Vagina (tissue), 2 donors: ENCODE results near the gene GNAO1. TPM values are rescaled to one million over a fixed set of nuclear protein-coding genes. Genes with fewer than 3 reads are reported as not detected.

Source experiments
- DNase-seq, 2 donors: peaks; one replicate each; pipeline ENCODE4 v3.0.0-alpha.2; 2017; ENCODE audit errors: extremely low spot score in 2 of 2
- H3K27ac ChIP-seq: fragments of 200-600 bp; sonication (generic); one replicate; pipeline ENCODE4 v1.5.1; 2019
- H3K27me3 ChIP-seq: fragments of 200-600 bp; sonication (generic); one replicate; pipeline ENCODE4 v1.5.1; 2019
- H3K36me3 ChIP-seq, 2 donors: fragments of 200-600 bp; sonication (generic); one replicate each; pipeline ENCODE4 v1.5.1; 2017 to 2019
- H3K4me1 ChIP-seq: fragments of 200-600 bp; sonication (generic); one replicate; pipeline ENCODE4 v1.5.1; 2019
- H3K4me3 ChIP-seq, 2 donors: fragments of 200-600 bp; sonication (generic); 1 replicate in 1 of 2; 2 replicates in 1 of 2; pipeline ENCODE4 v1.5.1; 2016 to 2019
- H3K9me3 ChIP-seq: fragments of 200-600 bp; sonication (generic); one replicate; pipeline ENCODE4 v1.5.1; 2019
- POLR2A ChIP-seq, 2 donors: fragments of 450-650 bp; IDR thresholded peaks; one replicate each; pipeline ENCODE4 v1.6.1; 2017; ENCODE audit warnings: antibody characterized with exemption in 2 of 2, mild to moderate bottlenecking in 2 of 2, moderate library complexity in 2 of 2
- POLR2AphosphoS5 ChIP-seq, 2 donors: sonication (generic); formaldehyde crosslinking; IDR thresholded peaks; one replicate each; pipeline ENCODE4 v1.9.0; 2017; ENCODE audit warnings: antibody characterized with exemption in 2 of 2, mild to moderate bottlenecking in 2 of 2, low read depth in 1 of 2; ENCODE audit not compliant: insufficient read depth in 1 of 2
- intact Hi-C: fragments of 100-400 bp; cut with DNase I; formaldehyde crosslinking; loops from one replicate; pipeline ENCODE4 v1.15.1; 2023
- total RNA-seq: library from RNA; depleted of rRNA; stranded (reverse); fragments of >200 nt; gene quantifications from one replicate; pipeline ENCODE4 v1.2.3, GENCODE V29; 2016
- TF ChIP-seq, protein P1 (sequence below), 3 experiments: fragments of 450-650 bp in 2 of 3; fragments of 200-600 bp in 1 of 3; sonication (generic) in 1 of 3; IDR thresholded peaks; one replicate each; pipeline ENCODE4 v1.5.1; 2017 to 2019; ENCODE audit warnings: antibody characterized with exemption in 3 of 3, mild to moderate bottlenecking in 2 of 3, moderate library complexity in 2 of 3

GNAO1 gene
- total RNA-seq, 1 donor from 2014 or later, result 16.2 TPM

DNA sequence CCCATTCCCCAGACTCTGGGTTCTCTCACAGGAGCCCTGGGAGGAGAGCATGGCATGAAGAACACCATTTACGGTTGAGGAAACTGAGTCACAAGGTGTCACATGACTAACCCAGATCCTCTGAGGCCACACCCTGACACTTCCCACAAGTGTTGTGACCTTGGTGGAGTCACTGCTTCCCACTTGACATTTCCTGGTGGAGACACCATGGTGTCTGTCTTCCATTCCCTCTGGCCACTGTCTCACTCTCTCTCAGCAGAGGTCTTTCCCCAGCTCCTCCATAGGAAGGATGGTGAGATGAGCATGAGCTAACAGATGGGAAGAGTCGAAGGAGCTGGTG lies 116.2 kb downstream of the GNAO1 start:
- no peaks in the 10 kb centered on the region for H3K36me3 ChIP-seq
- H3K9me3 ChIP-seq, result no peaks in the 10 kb centered on the region
- no peaks in the 10 kb centered on the region for H3K4me1 ChIP-seq
- TF ChIP-seq, protein P1, sequence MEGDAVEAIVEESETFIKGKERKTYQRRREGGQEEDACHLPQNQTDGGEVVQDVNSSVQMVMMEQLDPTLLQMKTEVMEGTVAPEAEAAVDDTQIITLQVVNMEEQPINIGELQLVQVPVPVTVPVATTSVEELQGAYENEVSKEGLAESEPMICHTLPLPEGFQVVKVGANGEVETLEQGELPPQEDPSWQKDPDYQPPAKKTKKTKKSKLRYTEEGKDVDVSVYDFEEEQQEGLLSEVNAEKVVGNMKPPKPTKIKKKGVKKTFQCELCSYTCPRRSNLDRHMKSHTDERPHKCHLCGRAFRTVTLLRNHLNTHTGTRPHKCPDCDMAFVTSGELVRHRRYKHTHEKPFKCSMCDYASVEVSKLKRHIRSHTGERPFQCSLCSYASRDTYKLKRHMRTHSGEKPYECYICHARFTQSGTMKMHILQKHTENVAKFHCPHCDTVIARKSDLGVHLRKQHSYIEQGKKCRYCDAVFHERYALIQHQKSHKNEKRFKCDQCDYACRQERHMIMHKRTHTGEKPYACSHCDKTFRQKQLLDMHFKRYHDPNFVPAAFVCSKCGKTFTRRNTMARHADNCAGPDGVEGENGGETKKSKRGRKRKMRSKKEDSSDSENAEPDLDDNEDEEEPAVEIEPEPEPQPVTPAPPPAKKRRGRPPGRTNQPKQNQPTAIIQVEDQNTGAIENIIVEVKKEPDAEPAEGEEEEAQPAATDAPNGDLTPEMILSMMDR (IDR thresholded peaks at IDR 0.05), result no peak
- TF ChIP-seq POLR2AphosphoS5 (IDR thresholded peaks at IDR 0.05; ENCODE audit: insufficient read depth in 1 of 2, low read depth in 1 of 2), result no peak
- TF ChIP-seq POLR2A (IDR thresholded peaks at IDR 0.05), result no peak
- H3K27ac ChIP-seq, result no peak overlapping the region
- intact Hi-C loops, result no loop called here
- no peaks in the 10 kb centered on the region for H3K27me3 ChIP-seq
- no peak overlapping the region for H3K4me3 ChIP-seq
- DNase-seq, result no peak

DNA sequence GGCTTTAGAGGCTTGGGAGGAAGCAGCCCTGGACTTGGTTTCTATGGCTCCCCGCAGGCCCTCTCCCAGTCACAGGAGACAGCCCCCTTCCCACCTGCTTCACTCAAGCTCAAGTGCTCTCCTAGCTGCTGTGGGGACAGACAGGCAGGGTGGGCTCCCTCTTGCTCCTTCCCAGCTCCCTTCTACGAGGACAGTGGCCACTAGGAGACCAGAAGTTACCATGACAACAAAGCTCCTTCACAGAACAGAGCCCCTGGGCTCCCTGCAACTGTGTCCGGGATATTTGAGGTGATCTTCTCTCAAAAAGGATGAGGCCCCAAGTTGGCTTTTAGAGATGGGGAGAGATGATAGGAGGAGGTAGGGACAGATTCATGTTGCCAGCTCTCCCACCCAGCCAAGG lies 117.7 kb downstream of the GNAO1 start:
- intact Hi-C loops, result no loop called here
- Histone ChIP-seq H3K27ac (no peak overlapping the region), H3K9me3 (no peaks in the 10 kb centered on the region), H3K4me3 (no peak overlapping the region), H3K27me3 (no peaks in the 10 kb centered on the region), H3K4me1 (no peaks in the 10 kb centered on the region), H3K36me3 (no peaks in the 10 kb centered on the region)
- DNase-seq, result no peak
- TF ChIP-seq, protein P1 (IDR thresholded peaks at IDR 0.05), result no peak
- TF ChIP-seq POLR2AphosphoS5 (IDR thresholded peaks at IDR 0.05; ENCODE audit: insufficient read depth in 1 of 2, low read depth in 1 of 2) (no peak), POLR2A (IDR thresholded peaks at IDR 0.05) (no peak)

DNA sequence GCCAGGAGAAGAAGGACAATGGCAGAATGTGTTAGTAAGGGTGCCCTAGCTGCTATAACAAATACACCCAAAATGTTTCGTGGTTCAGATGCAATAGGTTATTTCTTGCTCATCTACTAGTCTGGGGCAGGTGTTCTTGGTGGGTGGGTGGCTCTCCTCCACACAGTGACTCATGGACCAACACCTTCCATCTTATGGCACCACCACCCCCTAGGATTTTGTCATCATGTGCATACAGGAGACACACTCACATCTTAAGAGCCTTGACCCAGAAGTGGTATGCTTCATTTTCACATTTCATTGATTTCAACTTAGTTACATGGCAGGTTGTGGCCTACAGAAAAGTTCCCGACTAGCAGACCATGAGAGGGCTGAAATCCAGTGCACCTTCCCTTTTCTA lies 119.4 kb downstream of the GNAO1 start:
- H3K4me1 ChIP-seq, result no peaks in the 10 kb centered on the region
- DNase-seq, result no peak
- intact Hi-C loops, result no loop called here
- H3K4me3 ChIP-seq, result no peak overlapping the region
- H3K27me3 ChIP-seq, result no peaks in the 10 kb centered on the region
- TF ChIP-seq, protein P1 (IDR thresholded peaks at IDR 0.05), result no peak
- TF ChIP-seq POLR2AphosphoS5 (IDR thresholded peaks at IDR 0.05; ENCODE audit: insufficient read depth in 1 of 2, low read depth in 1 of 2) (no peak), POLR2A (IDR thresholded peaks at IDR 0.05) (no peak)
- H3K27ac ChIP-seq, result no peak overlapping the region
- no peaks in the 10 kb centered on the region for H3K9me3 ChIP-seq
- no peaks in the 10 kb centered on the region for H3K36me3 ChIP-seq

DNA sequence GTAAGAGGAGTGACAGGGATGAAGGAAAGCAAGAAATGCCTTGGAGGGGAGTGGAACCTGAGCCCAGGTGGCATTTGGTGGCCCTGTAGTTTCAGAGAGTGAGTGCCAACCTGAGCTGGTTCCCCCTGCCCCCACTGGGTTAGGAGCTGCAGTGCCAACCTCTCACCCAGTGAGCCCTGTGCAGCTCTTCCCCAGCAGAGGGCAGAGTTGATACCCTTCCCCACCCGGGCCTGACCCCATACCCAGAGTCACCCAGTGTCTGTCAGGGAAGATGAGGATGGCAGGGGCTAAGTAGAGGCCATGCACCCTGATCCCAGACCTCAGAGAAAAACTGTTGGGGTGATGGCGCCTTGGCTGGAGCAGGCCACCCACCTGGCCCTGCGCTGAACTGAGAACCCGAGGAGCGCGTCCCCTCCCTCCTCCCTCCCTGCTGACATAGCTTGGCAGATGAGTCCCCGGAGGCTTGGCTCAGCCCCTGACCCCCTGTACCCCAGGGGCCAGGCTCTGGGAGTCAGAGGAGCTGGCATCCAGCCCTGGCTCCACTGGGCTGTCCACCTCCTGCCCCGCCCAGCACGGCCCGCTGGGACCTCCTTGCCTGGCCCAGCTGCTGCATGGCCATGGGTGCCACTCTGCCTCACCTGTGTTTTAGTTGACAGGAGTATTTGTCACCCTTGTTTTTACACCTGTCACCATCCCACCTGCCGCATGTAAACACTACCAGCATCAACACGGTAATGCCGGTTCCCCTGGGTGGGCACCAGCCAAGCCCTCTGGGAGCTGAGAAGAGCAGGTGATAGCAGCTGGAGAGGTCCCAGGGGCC lies 120.1 kb downstream of the GNAO1 start:
- intact Hi-C loops, result no loop called here
- no peak for DNase-seq
- Histone ChIP-seq H3K36me3 (no peaks in the 10 kb centered on the region), H3K4me1 (no peaks in the 10 kb centered on the region), H3K4me3 (no peak overlapping the region), H3K27ac (no peak overlapping the region), H3K9me3 (no peaks in the 10 kb centered on the region), H3K27me3 (no peaks in the 10 kb centered on the region)
- TF ChIP-seq POLR2A (IDR thresholded peaks at IDR 0.05) (no peak), POLR2AphosphoS5 (IDR thresholded peaks at IDR 0.05; ENCODE audit: insufficient read depth in 1 of 2, low read depth in 1 of 2) (no peak)
- TF ChIP-seq, protein P1 (IDR thresholded peaks at IDR 0.05), result no peak

DNA sequence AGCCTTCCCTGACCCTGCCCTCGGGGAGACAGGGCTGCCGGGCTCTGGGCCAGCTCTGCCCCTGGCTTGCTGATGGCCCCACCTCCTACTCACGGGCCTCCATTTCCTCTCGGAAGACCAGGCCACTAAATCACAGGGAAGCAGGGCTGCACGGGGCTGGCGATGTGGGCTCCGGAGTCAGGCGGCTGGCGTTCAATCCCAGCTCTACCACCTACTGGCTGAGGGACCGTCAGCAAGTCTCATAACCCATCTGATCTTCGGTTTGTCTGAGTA lies 120.7 kb downstream of the GNAO1 start:
- Histone ChIP-seq H3K36me3 (no peaks in the 10 kb centered on the region), H3K4me1 (no peaks in the 10 kb centered on the region), H3K4me3 (no peak overlapping the region), H3K9me3 (no peaks in the 10 kb centered on the region), H3K27ac (no peak overlapping the region), H3K27me3 (no peaks in the 10 kb centered on the region)
- no peak for DNase-seq
- TF ChIP-seq POLR2A (IDR thresholded peaks at IDR 0.05) (no peak), POLR2AphosphoS5 (IDR thresholded peaks at IDR 0.05; ENCODE audit: insufficient read depth in 1 of 2, low read depth in 1 of 2) (no peak)
- TF ChIP-seq, protein P1 (IDR thresholded peaks at IDR 0.05), result no peak
- intact Hi-C loops, result no loop called here
